Cortex of kidney (tissue), 1 donor: ENCODE data around the gene IRF8.

ENCODE experiments used
- DNase-seq: peaks from one replicate; lab custom pipeline; 2025; lab: John Stamatoyannopoulos, UW

The IRF8 gene

DNA sequence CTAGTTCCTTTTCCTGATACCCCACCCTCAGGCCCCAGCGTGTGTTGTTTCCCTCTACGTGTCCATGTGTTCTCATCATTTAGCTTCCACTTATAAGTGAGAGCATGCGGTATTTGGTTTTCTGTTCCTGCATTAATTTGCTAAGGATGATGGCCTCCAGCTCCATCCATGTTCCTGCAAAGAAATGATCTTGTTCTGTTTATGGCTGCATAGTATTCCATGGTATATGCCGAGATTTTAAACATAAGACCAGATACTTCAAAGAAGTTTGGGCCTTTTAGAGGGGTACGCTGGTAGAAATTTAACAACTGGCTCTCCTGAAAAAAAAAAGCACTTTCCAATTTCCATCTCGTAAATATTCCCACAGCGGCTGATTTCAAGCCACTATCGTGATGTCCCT is 59.8 kb downstream of the IRF8 start:
- DNase-seq = no peak

DNA sequence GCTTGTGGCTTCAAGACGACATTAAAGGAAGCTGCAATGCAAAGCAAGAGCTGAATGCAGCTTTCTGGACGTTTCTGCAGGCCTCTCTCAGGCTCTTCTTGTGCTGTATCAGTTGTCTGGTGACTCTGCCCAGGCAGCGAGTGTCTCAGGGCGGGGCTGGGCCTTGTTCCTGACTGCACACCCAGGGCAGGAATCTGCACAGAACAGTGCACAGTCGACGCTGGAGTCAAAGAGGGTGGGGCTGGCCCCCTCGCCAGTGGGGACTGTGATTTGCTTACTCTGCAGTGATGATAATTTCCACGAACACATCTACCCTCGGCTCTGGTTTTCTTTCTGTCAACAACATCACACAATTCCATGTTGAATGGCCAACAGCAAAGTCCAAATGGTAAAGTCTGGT is 60.7 kb downstream of the IRF8 start:
- DNase-seq = no peak

DNA sequence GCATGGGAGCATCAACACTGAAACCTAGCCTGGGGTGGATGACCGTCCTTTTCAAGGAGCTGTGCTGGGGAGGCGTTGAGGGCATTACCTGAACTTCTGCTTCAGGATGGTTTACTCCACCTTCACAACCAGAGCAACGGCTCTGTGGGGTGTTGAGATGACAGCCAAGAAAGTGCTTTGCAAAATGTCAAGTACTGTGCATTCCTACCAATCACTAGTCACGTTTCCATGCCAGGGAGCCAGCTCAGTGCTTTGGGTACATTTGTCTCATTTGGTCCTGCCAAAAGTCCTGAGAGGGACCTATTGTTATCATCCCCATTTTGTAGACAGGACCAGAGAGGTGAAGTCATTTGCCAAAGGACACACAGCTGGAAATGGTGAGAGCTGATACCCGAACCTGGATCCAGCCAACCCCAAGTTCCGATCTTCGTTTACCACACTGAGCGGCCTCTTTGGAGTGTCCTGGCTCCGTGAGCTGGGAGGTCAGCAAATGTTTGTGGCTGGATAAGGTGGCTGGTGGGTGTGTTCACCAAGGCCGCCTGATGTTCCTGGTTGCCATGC is 61.6 kb downstream of the IRF8 start:
- no peak for DNase-seq

DNA sequence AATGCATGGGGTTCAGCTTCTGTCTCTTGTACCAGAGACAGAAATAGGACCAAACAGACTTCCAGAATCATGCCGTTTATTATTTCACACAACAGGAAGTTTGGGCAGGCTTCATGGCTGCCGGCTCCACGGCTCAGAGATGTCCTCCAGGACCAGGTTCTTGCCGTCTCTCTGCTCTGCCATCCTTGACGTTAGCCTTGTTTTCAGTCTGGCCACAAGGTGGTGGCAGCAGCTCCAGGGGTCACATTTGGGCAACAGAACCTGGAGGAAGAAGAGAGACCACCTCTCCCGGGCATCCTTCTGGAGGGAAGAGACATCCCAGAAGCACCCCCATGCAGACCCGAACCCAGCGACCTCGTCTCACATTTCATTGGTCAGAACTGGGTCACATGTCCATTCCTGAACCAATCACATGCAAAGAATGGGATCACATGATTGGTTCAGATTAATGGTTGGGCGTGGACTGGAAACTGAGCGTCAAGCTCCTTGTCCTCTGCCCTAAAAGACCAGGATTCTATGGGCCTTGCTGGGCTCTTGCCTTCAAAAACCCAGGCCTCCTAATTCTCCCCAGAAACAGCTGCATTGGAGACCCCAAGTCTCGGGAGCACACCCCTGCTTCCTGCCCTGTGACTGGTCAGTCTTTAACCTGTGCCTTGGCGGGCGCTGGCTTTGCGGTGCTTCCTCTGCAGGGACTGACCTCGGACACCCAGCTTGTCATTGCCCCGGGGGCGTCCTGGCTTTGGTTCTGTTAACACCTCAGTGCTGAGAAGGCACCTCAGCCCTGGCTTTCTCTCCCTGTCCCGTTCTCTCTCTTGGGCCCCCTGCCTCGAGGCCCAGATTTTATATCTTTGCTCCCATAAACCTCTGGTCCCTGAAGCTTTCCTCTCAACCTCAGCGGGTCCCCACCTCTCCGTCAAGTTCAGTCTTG is 63.3 kb downstream of the IRF8 start:
- DNase-seq = no peak

DNA sequence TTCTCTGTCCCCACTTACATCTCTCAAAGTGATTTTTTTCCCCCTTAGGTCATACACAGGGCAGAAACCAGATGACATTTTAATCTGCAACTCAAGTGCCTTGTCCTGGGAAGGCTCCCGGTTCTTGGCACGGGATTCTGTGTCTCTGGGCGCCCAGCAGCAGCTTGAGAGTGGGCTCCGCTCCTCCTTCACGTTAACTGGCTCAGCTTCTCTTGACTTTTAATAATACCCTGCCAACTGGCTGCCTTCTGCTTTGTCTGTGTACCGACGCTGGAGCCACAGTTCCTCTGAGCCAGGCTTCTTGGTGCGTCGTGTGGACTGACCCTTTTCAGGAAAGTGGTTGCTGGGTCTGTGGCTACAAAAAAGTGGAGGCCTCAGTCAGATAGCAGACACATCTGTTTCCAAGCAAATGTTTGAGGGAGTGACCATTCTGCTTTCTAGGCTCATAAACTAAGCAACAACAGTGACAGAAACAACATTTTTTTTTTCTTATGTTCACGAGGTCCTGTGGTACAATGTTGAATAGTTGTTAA is 64.9 kb downstream of the IRF8 start:
- DNase-seq = no peak

DNA sequence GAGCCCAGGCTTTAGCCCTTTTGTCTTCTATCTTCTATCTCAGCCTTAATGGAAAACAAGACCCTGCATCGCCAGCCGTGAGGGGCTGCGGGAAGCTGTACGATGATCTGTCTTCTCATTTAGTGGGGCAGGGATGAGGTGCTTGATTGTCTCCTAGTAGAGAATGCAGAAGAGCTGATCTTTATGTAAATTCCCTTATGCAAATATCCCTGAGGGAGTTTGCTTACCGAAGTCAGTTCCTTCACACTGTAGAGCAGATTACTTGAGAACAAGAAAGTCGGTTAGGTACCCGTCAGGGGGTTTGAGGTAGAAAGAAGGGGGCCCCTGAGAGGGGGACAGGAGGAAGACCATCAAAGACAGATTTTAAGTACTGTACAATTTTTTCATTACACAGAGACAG is 66.2 kb downstream of the IRF8 start:
- DNase-seq = no peak

DNA sequence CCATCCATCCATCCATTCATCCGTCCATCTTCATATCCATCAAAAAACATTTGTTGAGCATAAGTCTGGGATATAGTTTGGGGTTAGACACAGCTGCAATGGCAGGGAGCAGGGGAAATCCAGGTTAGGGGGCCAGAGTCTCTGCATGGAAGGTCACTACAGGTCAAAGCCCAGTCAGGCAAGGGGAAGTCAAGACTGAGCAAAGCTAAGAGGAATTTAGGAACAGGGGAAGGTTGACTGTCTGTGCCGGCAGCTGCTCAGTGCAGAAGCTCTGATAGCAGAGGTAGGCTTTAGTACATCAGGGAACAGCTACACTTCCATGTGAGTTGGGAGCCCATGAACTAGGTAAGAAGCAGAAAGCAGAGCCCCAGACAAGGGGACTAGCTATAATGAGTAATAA is 68.1 kb downstream of the IRF8 start:
- no peak for DNase-seq

DNA sequence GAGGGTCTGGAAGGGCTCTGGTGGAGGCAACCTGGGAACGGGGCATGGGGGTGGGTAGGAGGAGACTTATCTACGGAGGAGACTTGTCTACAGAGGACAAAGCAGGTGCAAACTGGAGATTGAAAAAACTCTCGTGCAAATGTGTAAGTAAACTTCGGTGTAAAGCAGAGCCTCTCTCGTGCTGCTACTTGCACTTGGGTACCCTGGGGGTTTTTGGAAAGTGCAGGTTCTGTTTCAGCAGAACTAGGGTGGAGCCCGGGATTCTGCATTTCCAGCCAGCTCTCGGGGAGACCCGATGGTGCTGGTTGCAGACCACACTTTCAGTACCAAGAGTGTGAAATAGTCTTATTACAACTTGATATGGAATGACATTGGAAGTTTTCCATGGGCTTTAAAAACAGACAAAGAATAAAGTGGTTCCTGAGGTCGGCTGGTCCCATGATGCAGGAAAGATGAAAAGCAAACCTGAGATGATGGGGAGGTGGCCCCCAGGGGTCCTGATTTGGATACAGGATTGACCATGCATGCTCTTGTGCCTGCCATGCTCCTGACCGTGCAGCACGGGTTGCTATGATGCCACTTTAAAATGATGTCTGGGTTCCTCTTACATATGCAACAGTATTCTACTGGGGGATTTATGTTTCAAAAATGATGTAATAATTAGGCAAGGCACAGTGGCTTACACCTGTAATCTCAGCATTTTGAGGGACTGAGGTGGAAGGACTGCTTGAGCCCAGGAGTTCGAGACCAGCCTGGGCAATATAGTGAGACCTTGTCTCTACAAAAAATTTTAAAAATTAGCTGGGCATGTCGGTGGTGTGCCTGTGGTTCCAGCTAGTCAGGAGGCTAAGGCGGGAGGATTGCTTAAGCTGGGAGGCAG is 69.3 kb downstream of the IRF8 start:
- no peak for DNase-seq

DNA sequence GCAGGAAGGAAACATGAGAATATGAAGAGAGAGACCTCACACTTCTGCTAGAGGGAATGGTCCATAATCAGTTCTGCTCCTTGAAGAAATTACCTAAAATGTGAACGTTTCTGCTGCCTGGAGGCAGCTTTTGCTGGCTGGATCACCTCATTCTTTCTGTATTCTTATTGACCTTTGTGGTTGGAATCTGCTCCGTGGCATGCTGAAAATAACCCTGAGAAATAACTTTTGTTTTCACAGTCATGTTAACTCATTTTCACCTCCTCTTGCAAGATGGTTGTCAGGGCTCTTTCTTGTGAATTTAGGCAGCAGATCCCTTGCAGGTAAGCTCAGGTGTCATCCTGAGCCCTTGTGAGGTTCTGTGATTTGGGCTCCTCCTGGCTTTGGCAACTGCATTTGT is 70.2 kb downstream of the IRF8 start:
- no peak for DNase-seq

DNA sequence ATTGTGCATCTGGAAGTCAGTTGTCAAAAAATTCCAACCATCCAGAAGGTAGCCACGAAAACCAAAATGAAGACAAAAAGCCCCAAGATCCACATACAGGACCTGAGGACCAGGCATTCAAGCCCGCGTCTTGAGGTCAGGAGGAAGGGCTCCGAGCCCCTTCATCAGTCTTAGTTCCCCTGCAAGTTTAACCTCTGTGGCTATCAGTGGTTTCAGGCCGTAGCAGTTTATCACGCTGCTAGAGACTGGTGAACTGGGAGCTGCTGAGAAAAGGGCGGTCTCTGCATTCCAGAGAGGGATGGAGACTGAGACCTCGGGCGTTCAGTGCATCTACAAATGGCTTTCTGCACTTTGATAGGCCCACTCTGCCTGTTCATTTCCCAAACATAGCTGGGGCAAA is 70.6 kb downstream of the IRF8 start:
- DNase-seq = no peak

DNA sequence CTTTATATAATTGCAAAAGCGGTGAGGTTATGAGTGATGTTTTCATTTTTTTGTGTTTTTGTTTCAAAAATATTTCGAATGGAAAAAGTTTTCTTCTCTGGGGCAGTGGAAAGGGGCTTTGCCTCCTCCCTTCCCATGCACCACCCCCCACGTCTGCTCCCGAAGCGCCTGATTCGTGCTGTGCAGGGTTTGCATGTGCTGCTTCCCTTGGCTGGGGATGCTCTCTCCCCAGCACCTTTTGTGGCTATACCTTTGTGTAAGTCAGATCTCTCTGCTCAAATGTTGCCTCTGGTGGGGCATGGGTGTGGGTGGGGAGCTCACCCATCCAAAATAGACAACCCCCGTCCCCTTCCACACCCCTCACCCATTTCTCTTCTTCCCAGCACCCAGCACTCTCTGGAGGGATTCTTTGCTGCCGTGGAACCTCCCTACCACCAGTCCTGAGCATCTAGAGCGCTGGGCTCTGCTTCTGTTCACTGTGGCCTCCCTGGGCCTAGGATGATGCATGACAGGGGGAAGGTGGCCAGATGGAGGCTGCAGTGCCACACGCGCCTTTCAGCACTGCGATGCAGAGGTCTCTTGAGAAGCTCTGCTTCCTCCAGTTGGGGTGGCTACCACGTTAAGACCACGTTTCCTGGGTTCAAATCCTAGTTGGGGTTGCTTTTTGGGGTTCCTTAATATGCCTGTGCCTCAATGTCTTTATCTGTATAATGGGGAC is 71.2 kb downstream of the IRF8 start:
- no peak for DNase-seq

DNA sequence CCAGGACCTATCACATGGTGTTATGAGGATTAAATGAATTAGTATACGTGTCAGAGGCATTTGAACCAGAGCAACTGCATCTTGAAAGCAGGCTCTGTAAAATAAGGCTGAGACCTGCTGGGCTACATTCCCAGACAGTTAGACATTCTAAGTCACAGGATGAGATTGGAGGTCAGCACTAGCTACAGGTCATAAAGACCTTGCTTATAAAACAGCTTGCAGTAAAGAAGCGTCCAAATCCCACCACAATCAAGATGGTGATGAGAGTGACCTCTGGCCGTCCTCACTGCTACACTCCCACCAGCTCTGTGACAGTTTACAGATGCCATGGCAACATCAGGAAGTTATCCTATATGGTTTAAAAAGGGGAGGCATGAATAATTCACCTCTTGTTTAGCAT is 71.8 kb downstream of the IRF8 start:
- no peak for DNase-seq
